Measurements from ENCODE around the gene MDK. TPM values are rescaled to one million over a fixed set of nuclear protein-coding genes. Genes with fewer than 3 reads are reported as not detected.

The MDK gene
- total RNA-seq, 1 experiment from 2014 or later, result 286 TPM

DNA sequence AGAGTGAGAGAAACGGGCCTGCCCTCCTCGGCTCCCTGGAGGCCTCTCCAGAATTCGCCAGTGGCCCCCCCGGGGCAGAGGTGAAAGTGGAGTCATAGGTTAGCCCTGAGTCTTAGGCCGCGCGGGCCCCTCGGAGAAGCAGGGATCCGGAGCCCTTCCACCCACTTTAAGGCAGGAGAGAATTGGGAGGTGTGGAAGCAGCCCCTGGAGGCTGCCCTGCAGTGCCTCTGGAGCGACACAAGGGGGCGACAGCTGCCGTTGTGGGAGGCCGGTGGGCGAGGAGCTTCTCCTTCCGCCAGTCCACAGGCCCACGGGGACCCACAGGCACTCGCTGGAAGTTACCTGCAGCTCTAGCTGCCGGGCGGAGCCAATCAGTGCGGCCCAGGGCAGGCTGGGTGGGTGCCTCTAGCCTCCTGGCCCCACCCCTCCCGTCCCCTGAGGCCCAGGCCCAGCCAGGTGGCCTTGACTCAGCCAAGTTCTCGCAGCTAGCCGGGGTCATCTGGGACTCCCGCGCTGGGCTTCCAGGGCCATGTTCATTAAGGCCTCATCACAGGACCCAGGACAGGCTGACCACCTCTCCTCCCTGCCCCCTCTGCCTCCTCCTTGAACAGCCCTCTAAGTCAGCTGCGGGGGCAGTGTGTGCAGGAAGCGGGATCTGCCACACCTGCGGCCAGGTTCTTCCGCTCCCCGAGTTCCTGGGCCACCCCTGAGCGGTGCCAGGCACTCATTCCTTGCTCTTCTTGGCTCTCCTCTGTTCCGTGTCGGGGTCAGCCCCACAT lies 29.2 kb upstream of the MDK start (continued):
- TF ChIP-seq, protein P1, sequence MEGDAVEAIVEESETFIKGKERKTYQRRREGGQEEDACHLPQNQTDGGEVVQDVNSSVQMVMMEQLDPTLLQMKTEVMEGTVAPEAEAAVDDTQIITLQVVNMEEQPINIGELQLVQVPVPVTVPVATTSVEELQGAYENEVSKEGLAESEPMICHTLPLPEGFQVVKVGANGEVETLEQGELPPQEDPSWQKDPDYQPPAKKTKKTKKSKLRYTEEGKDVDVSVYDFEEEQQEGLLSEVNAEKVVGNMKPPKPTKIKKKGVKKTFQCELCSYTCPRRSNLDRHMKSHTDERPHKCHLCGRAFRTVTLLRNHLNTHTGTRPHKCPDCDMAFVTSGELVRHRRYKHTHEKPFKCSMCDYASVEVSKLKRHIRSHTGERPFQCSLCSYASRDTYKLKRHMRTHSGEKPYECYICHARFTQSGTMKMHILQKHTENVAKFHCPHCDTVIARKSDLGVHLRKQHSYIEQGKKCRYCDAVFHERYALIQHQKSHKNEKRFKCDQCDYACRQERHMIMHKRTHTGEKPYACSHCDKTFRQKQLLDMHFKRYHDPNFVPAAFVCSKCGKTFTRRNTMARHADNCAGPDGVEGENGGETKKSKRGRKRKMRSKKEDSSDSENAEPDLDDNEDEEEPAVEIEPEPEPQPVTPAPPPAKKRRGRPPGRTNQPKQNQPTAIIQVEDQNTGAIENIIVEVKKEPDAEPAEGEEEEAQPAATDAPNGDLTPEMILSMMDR (IDR thresholded peaks at IDR 0.05 in 2 of 3, conservative IDR thresholded peaks at IDR 0.05 in 1 of 3; ENCODE audit: borderline replicate concordance in 1 of 3, insufficient read depth in 1 of 3, low read depth in 2 of 3, low read length in 2 of 3), result peak; percentile 67 to 95 (median 89)
- TF ChIP-seq TCF7L2 (IDR thresholded peaks at IDR 0.05; ENCODE audit: borderline replicate concordance, extremely low read depth, insufficient read depth, insufficient read length) (no peak), ELF1 (IDR thresholded peaks at IDR 0.05; ENCODE audit: borderline replicate concordance, low read depth) (no peak), SP1 (IDR thresholded peaks at IDR 0.05; ENCODE audit: low read depth) (no peak), CBX3 (IDR thresholded peaks at IDR 0.05; ENCODE audit: low read depth) (no peak), FOSL1 (IDR thresholded peaks at IDR 0.05; ENCODE audit: low read depth) (no peak)

DNA sequence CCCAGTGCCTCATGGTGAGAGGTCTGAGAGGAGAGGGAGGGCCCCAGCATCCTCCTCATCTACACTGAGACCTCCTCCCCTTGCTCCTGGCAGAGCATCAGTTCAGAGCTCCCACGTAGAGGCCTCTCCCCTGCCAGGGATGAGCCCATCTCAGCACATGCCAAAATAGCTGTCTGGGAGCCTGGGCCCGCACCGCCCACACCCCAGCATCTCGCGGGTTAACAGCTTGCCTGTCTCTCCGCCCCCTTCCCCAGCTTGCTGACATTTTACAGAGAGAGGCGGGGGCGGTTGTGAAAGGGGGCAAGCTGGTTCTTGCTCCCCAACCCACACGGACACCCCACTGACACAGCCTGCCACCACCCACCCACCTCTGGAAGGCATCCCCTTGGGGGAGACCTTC lies 27.8 kb upstream of the MDK start:
- ATAC-seq, result no peak
- Histone ChIP-seq H3K27ac (ENCODE audit: low read depth, low read length) (no peak overlapping the region), H3K79me2 (ENCODE audit: insufficient read depth, low read length) (peaks cover 89% of the 10 kb centered on the region), H3K4me3 (replicated peaks in 1 of 2; ENCODE audit: low read depth in 1 of 2, low read length in 2 of 2) (no peak overlapping the region), H2AFZ (ENCODE audit: low read depth, low read length, poor library complexity, severe bottlenecking) (no peak overlapping the region), H3K36me3 (ENCODE audit: control insufficient read depth in 1 of 2, insufficient read depth in 2 of 2, low read length in 2 of 2) (0 out of 4 replicates have a peak, but pooled peaks cover 0 to 2% of the 10 kb centered on the region in 2 experiments), H3K9me3 (ENCODE audit: control insufficient read depth in 1 of 2, insufficient read depth in 1 of 2, low read depth in 1 of 2, low read length in 2 of 2) (no peaks in the 10 kb centered on the region), H3K9ac (ENCODE audit: low read length) (no peak overlapping the region), H3K4me2 (ENCODE audit: low read length) (no peak overlapping the region), H3K9me2 (ENCODE audit: insufficient read depth) (no peaks in the 10 kb centered on the region), H3K4me1 (ENCODE audit: control insufficient read depth in 1 of 2, insufficient read depth in 2 of 2, low read length in 2 of 2) (peaks cover 6 to 22% of the 10 kb centered on the region in 2 experiments; a peak in 3 of 4 replicates), H3K27me3 (ENCODE audit: insufficient read depth, low read length) (no peaks in the 10 kb centered on the region), H4K20me1 (ENCODE audit: insufficient read depth) (peaks cover 7% of the 10 kb centered on the region; the same call in 1 of the 2 replicates)
- no peak for DNase-seq (ENCODE audit: low read depth, low spot score)
- ChIA-PET CTCF (interaction anchor here (1.1 to 1.6 kb wide), 3 partner anchors 10 to 30 kb away, joined by 3 read pairs; no protein-coding TSS in a partner anchor), RAD21 (ENCODE audit: low non-redundant PET in 1 of 2, low total read pairs in 2 of 2, uncharacterized antibody in 2 of 2, unreplicated experiment in 2 of 2) (no interaction called here), POLR2A (no interaction called here)
- BruUV-seq (replicated peaks), result no TSS peak
- no peak for TF ChIP-seq CBX3 (IDR thresholded peaks at IDR 0.05; ENCODE audit: low read depth)
- TF ChIP-seq YY1 (IDR thresholded peaks at IDR 0.05; ENCODE audit: extremely low read depth, insufficient replicate concordance, low read depth, low read length), result no peak
- no peak for TF ChIP-seq EZH2phosphoT487 (IDR thresholded peaks at IDR 0.05; ENCODE audit: borderline replicate concordance)
- TF ChIP-seq EZH2 (IDR thresholded peaks at IDR 0.05), result no peak
- TF ChIP-seq, protein P2, sequence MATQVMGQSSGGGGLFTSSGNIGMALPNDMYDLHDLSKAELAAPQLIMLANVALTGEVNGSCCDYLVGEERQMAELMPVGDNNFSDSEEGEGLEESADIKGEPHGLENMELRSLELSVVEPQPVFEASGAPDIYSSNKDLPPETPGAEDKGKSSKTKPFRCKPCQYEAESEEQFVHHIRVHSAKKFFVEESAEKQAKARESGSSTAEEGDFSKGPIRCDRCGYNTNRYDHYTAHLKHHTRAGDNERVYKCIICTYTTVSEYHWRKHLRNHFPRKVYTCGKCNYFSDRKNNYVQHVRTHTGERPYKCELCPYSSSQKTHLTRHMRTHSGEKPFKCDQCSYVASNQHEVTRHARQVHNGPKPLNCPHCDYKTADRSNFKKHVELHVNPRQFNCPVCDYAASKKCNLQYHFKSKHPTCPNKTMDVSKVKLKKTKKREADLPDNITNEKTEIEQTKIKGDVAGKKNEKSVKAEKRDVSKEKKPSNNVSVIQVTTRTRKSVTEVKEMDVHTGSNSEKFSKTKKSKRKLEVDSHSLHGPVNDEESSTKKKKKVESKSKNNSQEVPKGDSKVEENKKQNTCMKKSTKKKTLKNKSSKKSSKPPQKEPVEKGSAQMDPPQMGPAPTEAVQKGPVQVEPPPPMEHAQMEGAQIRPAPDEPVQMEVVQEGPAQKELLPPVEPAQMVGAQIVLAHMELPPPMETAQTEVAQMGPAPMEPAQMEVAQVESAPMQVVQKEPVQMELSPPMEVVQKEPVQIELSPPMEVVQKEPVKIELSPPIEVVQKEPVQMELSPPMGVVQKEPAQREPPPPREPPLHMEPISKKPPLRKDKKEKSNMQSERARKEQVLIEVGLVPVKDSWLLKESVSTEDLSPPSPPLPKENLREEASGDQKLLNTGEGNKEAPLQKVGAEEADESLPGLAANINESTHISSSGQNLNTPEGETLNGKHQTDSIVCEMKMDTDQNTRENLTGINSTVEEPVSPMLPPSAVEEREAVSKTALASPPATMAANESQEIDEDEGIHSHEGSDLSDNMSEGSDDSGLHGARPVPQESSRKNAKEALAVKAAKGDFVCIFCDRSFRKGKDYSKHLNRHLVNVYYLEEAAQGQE (IDR thresholded peaks at IDR 0.05; ENCODE audit: low read depth), result no peak
- no peak for TF ChIP-seq ZFX (IDR thresholded peaks at IDR 0.05)
- no peak for TF ChIP-seq POLR2A (IDR thresholded peaks at IDR 0.05; ENCODE audit: borderline replicate concordance, extremely low read depth, insufficient read depth, insufficient read length)
- TF ChIP-seq JUND (IDR thresholded peaks at IDR 0.05), result no peak
- no peak for TF ChIP-seq ZNF274 (IDR thresholded peaks at IDR 0.05; ENCODE audit: low read depth, low read length)
- TF ChIP-seq, protein P3, sequence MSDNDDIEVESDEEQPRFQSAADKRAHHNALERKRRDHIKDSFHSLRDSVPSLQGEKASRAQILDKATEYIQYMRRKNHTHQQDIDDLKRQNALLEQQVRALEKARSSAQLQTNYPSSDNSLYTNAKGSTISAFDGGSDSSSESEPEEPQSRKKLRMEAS (IDR thresholded peaks at IDR 0.05), result no peak
- no peak for TF ChIP-seq SRF (IDR thresholded peaks at IDR 0.05; ENCODE audit: low read depth)
- no peak for TF ChIP-seq CEBPB (IDR thresholded peaks at IDR 0.05; ENCODE audit: low read depth)
- no peak for TF ChIP-seq ELF1 (IDR thresholded peaks at IDR 0.05; ENCODE audit: borderline replicate concordance, low read depth)
- TF ChIP-seq FOSL1 (IDR thresholded peaks at IDR 0.05; ENCODE audit: low read depth), result no peak
- intact Hi-C loops (cut with micrococcal nuclease), result no loop called here
